SHP77 treated with DMSO at 0.1 percent for 48 hours (cell line): Measurements from ENCODE around the gene LOXHD1.

Experiments
- DNase-seq: peaks from one replicate; lab custom pipeline; 2025; lab: John Stamatoyannopoulos, UW

LOXHD1 gene

GRCh38 chr18:46657115-46657955 is at the start of gene LOXHD1:
TSS of gene LOXHD1 (minus strand) at chr18:46657220. CDS start at chr18:46657033, 187 bp downstream.
- no peak for DNase-seq

- DNase-seq, result no peak
These were observed 48.5 kb upstream of the LOXHD1 start for GRCh38 chr18:46705521-46705920.

GRCh38 chr18:46704816-46705215 is 47.8 kb upstream of the LOXHD1 start:
- DNase-seq, result no peak

- no peak for DNase-seq
These were observed 47.2 kb upstream of the LOXHD1 start for GRCh38 chr18:46704189-46704588.

- DNase-seq, result no peak
These were observed 45.5 kb upstream of the LOXHD1 start for GRCh38 chr18:46702471-46702870.

- no peak for DNase-seq
These were observed 43.2 kb upstream of the LOXHD1 start for GRCh38 chr18:46700066-46700824.

GRCh38 chr18:46696702-46697101 is 39.7 kb upstream of the LOXHD1 start:
- no peak for DNase-seq

GRCh38 chr18:46696268-46696667 is 39.2 kb upstream of the LOXHD1 start:
- DNase-seq, result no peak

GRCh38 chr18:46693996-46694395 is 37.0 kb upstream of the LOXHD1 start:
- no peak for DNase-seq

- DNase-seq, result no peak
These were observed 32.0 kb upstream of the LOXHD1 start for GRCh38 chr18:46688853-46689525.

- no peak for DNase-seq
These were observed 29.2 kb upstream of the LOXHD1 start for GRCh38 chr18:46686186-46686585.

- no peak for DNase-seq
These were observed 26.2 kb upstream of the LOXHD1 start for GRCh38 chr18:46683252-46683651.

- DNase-seq, result no peak
These were observed 24.0 kb upstream of the LOXHD1 start for GRCh38 chr18:46680784-46681695.

GRCh38 chr18:46679846-46680598 is 23.0 kb upstream of the LOXHD1 start:
- DNase-seq, result no peak

GRCh38 chr18:46678785-46679399 is 21.9 kb upstream of the LOXHD1 start:
- no peak for DNase-seq

GRCh38 chr18:46678041-46678440 is 21.0 kb upstream of the LOXHD1 start:
- DNase-seq, result no peak

GRCh38 chr18:46677611-46678010 is 20.6 kb upstream of the LOXHD1 start:
- DNase-seq, result no peak

GRCh38 chr18:46676182-46676835 is 19.3 kb upstream of the LOXHD1 start:
- no peak for DNase-seq

GRCh38 chr18:46675112-46675511 is 18.1 kb upstream of the LOXHD1 start:
- no peak for DNase-seq
